Stimulated activated CD4-positive, alpha-beta T cell treated with anti-CD3 and anti-CD28 coated beads, Interleukin-15, amount 100 ng/mL, for 48 hours (primary cell): ENCODE data around the gene THOC7.
A peak's percentile ranks its signal among the peaks of the same experiment; 100 is the strongest.

Experiments
- DNase-seq, 2 donors: peaks; one replicate each; pipeline ENCODE4 v3.0.0-alpha.2; 2020; ENCODE audit warnings: low read depth in 2 of 2

THOC7 gene

GRCh38 chr3:63863150-63864007 lies at the start of gene THOC7, which contains the start of gene ATXN7:
Gene THOC7, minus strand, starts transcription at chr3:63863805. Its CDS starts 15 bp downstream, at chr3:63863790.
Gene ATXN7, plus strand, starts transcription at chr3:63863867. Its CDS starts 48,732 bp downstream, at chr3:63912599.
- DNase-seq: peak; percentile 40 to 47

- DNase-seq: peak; percentile 19 to 20
Measured at GRCh38 chr3:63912768-63913588, 49.4 kb upstream of the THOC7 start.

- DNase-seq: peak; percentile 66 to 67
Measured at GRCh38 chr3:63911873-63912767, 48.5 kb upstream of the THOC7 start, which contains the start of gene SCAANT1. Gene SCAANT1, minus strand, starts transcription at chr3:63912383.

- DNase-seq: no peak
Measured at GRCh38 chr3:63911509-63911872, 47.9 kb upstream of the THOC7 start.

DNA sequence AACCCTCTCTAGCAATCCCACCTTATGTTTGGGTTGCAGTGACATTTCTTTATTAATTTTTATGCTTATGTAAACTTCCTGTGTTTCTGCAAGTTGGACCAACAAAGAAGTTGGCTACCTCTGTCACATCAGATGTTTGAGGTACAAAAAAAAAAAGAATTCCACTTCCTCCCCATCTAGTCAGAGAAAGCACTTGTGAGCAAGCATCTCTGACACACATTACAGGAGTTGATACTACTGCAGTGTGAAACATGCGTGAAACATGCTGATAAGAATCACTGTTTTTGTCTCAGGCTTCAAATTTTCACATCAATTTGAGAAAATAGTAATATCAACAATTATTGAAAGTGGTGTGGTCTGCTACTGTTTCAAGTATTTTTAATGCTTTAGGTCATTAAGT lies 47.3 kb upstream of the THOC7 start:
- no peak for DNase-seq

GRCh38 chr3:63910001-63910400 lies 46.4 kb upstream of the THOC7 start:
- DNase-seq: no peak

DNA sequence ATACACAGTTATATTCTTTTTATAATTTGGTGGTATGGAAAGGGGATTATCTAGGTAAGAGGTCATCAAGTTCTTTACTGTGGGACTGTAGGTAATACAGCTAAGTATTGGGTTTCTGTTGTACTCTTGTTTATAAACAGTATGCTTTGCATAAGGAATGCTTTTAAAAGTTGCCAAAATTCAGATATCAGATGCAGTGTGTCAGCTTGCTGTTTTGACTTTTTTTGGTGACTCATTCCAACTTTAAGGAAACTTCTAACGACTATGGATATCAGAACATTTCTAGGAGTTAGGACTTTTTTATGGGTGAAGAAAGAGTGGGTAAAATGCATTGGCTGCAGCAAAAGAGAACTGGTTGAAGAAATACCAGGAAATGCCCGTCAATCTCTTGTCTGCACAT lies 45.8 kb upstream of the THOC7 start:
- no peak for DNase-seq

DNA sequence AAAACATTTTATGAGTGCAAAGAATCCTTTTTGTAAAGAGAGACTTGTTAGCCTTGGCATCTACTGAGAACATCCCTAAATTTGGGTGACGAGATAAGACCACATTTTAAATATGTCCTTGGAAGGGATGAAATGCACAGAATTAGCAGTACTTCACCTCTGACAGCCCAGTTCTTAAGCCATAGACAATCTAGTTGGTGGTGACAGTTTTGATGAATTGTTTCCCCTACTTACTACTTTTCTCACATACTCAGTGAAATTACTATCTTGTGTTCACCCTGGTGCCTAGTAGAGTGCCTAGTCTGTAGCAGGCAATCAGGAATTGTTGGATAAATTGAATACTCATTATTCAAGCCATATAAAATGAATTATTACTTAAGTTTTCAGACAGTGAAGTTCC lies 45.2 kb upstream of the THOC7 start:
- no peak for DNase-seq

- DNase-seq: no peak
Measured at GRCh38 chr3:63908081-63908736, 44.6 kb upstream of the THOC7 start.

- no peak for DNase-seq
Measured at GRCh38 chr3:63905731-63906620, 42.4 kb upstream of the THOC7 start.

DNA sequence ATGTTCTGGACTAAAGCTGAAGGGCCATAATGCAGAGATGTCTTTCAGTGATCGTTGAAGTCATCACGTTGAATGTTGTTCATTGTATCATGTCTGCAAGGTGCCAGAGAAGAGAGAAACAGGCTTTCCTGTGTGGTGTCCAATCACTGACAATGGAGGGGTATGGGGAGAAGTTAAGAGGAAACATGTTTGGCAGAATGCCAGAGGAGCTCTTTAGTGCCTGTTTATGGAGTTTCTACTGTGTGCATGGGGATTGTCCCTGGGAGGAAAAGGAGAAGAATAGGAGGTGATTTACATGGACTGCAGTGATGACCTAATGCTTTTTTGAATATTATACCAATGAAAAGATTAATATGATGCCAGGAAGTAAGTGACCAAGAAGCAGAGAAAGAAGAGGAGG lies 36.9 kb upstream of the THOC7 start:
- no peak for DNase-seq

- no peak for DNase-seq
Measured at GRCh38 chr3:63900010-63900409, 36.4 kb upstream of the THOC7 start.

DNA sequence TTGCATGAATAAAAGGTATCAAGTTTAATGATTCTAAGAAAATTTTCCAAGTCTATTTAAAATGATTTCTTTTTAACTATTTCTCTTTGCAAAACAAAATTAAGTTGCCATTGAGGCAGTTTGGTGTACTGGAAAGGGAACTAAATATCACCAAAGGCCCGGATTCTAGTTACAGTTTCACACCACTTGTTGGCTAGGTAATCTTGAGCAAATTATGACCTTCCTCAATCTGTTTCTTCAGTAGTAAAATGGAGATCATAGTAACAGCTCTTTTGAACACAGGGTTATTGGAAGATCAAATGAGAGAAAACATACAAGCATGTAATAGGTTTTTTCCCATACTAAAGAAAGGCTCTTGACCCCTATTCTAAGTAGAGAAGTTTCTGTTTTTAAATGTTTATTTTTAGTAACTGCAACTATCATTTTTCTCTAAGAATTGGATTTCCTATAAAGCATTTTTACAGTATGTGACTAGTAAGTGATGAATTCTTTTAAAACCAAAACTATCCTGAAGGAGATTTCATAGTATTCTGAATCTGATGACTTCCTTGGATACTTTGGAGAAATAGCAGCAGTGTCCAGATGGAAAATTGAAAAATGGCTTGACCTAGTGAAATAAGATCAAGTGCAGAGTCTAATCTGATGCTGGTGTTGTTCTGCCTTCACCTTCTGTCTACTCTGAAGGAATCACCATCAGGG lies 32.9 kb upstream of the THOC7 start:
- no peak for DNase-seq

- DNase-seq: no peak
Measured at GRCh38 chr3:63895422-63896189, 32.0 kb upstream of the THOC7 start.

DNA sequence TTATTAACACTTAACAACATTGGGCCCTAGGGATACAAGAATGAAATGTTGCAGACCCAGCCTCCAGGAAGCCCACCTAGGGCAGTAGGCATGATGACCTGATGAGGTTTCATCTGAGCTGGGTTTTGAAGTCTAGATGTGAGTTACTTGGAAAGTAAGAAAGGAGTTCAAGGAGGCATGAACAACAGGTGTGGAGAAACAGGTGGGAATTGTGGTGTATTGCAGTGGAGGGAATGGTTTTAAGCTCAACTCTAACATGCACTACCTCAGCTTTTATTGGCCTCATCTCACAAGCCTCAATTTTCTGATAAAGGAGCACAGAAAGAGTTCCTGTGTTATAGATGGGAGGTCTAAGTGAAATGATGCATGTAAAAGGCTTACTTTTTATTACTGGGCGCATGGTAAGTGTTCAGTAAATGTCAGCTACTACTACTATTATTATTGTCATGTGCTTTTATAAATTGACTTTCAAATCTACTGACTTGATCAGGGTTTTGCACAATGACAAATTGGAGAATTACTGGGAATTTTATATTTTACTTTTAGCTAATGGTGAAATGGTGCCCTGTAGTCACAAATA lies 29.3 kb upstream of the THOC7 start:
- no peak for DNase-seq

DNA sequence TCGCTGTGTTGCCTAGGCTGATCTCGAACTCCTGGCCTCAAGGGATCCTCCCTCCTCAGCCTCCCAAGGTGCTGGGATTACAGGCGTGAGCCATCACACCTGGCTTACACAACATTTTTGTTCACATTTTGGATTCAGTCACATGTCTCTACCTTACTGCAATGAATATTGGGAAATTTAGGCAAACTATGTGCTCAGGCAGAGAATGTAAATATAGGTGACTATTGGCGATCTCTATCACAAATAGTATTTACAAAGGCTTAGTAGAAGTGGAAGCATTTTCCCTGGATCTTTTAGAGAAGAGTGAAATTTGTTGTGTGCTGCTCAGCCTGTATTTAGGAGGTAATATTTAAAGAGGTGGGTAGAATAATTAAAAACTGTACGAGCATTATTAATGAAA lies 27.9 kb upstream of the THOC7 start:
- DNase-seq: no peak

DNA sequence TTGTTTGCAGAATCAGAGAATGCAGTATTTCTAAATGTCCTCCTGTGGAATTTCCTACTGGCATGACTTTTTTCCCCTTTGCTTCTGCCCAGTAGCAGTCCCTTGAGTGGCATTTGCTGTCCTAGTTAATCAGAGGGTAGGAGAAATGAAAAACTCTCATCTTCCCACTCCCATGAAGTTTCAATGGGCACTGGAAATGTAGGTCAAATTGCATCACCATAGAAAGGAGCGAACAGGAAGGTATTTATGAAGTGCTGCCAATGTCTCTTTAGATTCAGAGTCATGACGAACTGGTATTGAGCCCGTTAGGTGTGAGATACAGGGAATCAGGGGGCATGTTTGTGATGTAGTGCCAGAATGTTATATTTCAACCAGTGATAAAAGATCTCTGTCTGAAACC lies 23.3 kb upstream of the THOC7 start:
- DNase-seq: no peak

GRCh38 chr3:63880653-63881052 lies 17.0 kb upstream of the THOC7 start:
- no peak for DNase-seq
